Sigmoid colon (tissue), 4 donors: Measurements from ENCODE around the gene MBD4.

Source experiments
- EP300 ChIP-seq, 4 donors: sonication (generic); formaldehyde crosslinking; IDR thresholded peaks; one replicate each; pipeline ENCODE4 v1.6.1; 2017; ENCODE audit warnings: antibody characterized with exemption in 4 of 4
- POLR2A ChIP-seq, 2 donors: fragments of 450-650 bp; IDR thresholded peaks; one replicate each; pipeline ENCODE4 v1.6.1; 2016; ENCODE audit warnings: antibody characterized with exemption in 2 of 2, mild to moderate bottlenecking in 2 of 2, moderate library complexity in 2 of 2
- TF ChIP-seq, protein P1 (sequence below), 4 experiments: fragments of 450-650 bp in 3 of 4; fragments of 200-600 bp in 1 of 4; IDR thresholded peaks; one replicate each; pipeline ENCODE4 v1.5.1; 2016 to 2019; ENCODE audit warnings: antibody characterized with exemption in 4 of 4, mild to moderate bottlenecking in 3 of 4, moderate library complexity in 2 of 4

DNA sequence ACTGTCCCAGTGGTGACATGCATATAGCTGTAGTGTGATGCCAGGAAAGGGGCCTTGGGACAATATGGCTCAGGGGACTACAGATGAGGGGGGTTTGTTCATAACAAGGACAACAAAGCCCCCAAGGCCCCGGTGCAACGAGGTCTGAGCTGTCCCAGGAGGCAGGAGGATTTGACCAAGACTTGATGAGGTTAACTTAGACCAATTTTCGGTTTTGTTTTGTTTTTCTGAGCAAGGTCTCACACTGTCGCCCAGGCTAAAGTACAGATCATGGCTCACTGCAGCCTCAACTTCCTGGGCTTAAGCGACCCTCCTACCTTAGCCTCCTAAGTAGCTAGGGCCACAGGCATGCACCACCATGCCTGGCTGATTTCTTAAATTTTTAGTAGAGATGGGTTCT is 35.1 kb downstream of the MBD4 start:
- no peak for TF ChIP-seq POLR2A (IDR thresholded peaks at IDR 0.05)
- no peak for TF ChIP-seq EP300 (IDR thresholded peaks at IDR 0.05)
- TF ChIP-seq, protein P1, sequence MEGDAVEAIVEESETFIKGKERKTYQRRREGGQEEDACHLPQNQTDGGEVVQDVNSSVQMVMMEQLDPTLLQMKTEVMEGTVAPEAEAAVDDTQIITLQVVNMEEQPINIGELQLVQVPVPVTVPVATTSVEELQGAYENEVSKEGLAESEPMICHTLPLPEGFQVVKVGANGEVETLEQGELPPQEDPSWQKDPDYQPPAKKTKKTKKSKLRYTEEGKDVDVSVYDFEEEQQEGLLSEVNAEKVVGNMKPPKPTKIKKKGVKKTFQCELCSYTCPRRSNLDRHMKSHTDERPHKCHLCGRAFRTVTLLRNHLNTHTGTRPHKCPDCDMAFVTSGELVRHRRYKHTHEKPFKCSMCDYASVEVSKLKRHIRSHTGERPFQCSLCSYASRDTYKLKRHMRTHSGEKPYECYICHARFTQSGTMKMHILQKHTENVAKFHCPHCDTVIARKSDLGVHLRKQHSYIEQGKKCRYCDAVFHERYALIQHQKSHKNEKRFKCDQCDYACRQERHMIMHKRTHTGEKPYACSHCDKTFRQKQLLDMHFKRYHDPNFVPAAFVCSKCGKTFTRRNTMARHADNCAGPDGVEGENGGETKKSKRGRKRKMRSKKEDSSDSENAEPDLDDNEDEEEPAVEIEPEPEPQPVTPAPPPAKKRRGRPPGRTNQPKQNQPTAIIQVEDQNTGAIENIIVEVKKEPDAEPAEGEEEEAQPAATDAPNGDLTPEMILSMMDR (IDR thresholded peaks at IDR 0.05) = no peak
